Heart left ventricle (tissue), 13 donors: ENCODE data around the gene BTBD1.

Source experiments
- CTCF ChIP-seq, 12 donors: fragments of 200-600 bp; sonication (generic) in 4 of 12; IDR thresholded peaks; one replicate each; pipeline versions ENCODE4 v1.5.0 to v1.8.0; 2018 to 2022; ENCODE audit warnings: antibody characterized with exemption in 12 of 12, mild to moderate bottlenecking in 5 of 12
- POLR2A ChIP-seq, 2 donors: fragments of 450-650 bp; IDR thresholded peaks; one replicate each; pipeline ENCODE4 v1.6.1; 2017; ENCODE audit warnings: antibody characterized with exemption in 2 of 2, mild to moderate bottlenecking in 2 of 2, moderate library complexity in 2 of 2
- donor health status: ischemic (EF 13 %, LVEDD 7.1; RV severe dilation, severe dysfunction).
- donor health status: DM: no; HTN: yes; CAD: no.
- donor health status: DM: no; HTN: no; CAD: no.
- donor health status: ischemic (EF 25% LVEDD 6.9; RV normal size, moderate dysfunction).
- donor health status: ischemic (EF 25% LVEDD 5.7; RV mildly dilated, moderate dysfunction).
- donor health status: ischemic (EF 35%, LVEDD 5.7; RV mildly dilated, moderate dysfunction).
- donor health status: nonischemic (EF 11% LVEDD 7.7; RV severe dilation, severe dysfunction).
- donor health status: DM: yes; HTN: yes; CAD: no.
- donor health status: PGD.
- donor health status: ischemic (EF 29% LVEDD 5.4; RV normal size, mild dysfunction).
- donor health status: nonischemic (EF 23%, LVEDD 6.1; RV moderate dilation, normal function).

GRCh38 chr15:83110381-83110780 lies 43.3 kb upstream of the BTBD1 start:
- no peak for TF ChIP-seq CTCF (IDR thresholded peaks at IDR 0.05)
- no peak for TF ChIP-seq POLR2A (IDR thresholded peaks at IDR 0.05)
